GM13977 (cell line): Measurements from ENCODE around the gene MRPL32.
"Not testable (repeated sequence)": the region's sequence is repeated elsewhere in the genome, so short reads cannot be mapped to it uniquely, and the experiment has no call there.

ENCODE experiments used
- DNase-seq: peaks from one replicate; pipeline ENCODE4 v3.0.0; 2012; ENCODE audit warnings: low spot score
- CTCF ChIP-seq: IDR thresholded peaks from 2 replicates; pipeline ENCODE4 v1.5.1; 2012; ENCODE audit warnings: mild to moderate bottlenecking, control low read depth; ENCODE audit not compliant: insufficient read depth; ENCODE audit errors: extremely low read depth, missing control alignments
- in situ Hi-C: fragments of 300-500 bp; cut with MboI; formaldehyde crosslinking; loops from one replicate; pipeline ENCODE4 v1.12.0; 2022; ENCODE audit warnings: low sequenced_read_pairs, low pct_unique_long_range_greater_than_20kb, mixed read lengths, inconsistent platforms; ENCODE audit not compliant: unreplicated experiment

Gene MRPL32

DNA sequence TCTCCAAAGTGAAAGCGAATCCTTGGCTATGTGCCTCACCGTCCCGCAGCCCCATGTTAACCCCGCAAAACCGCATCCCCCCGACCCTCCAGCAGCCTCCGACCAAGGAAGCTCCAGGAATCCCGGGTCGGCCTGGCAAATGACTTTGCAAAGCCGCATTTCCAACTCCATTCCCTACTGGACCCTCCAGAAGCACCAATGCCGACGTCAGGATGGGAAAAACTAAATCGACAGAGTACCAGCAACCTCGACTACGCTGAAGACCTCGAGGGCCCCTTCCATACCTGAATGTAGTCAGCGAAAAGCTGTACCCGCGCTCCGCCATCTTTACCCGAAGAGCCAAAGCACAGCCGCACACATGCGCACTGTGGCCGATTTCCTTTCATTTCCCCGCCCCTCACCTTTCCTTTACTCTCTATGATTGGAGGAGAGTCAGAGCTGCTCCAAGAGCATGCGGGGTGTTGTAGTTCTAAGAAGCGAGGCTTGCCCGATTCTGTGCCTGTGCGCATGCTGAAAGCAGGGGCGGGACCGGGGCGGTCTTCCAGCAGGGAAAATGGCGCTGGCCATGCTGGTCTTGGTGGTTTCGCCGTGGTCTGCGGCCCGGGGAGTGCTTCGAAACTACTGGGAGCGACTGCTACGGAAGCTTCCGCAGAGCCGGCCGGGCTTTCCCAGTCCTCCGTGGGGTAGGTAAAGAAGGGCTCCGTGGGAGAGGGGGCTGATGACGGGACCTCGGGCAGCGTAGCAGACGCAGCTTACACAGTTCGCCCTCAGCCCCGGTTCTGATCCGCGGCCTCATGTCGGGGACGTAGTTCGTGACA lies at the start of gene MRPL32, which contains the start of gene PSMA2:
MRPL32 (plus strand) TSS at position 543 of the 818 bp plus-strand sequence; CDS start at position 554, 11 bp downstream.
PSMA2 (minus strand) TSS at position 341 of the 818 bp plus-strand sequence; CDS start at position 325, 16 bp downstream.
- no peak for TF ChIP-seq CTCF
- DNase-seq, result peak; percentile 90
- in situ Hi-C loops, result loop anchor here (25.0 kb wide), 3 partner anchors 330 to 905 kb away; no protein-coding TSS in a partner anchor

GRCh38 chr7:42883950-42884349 lies 48.2 kb upstream of the MRPL32 start:
- in situ Hi-C loops, result no loop called here
- DNase-seq, result no peak
- no peak for TF ChIP-seq CTCF

GRCh38 chr7:42885183-42885582 lies 47.0 kb upstream of the MRPL32 start:
- DNase-seq, in situ Hi-C loops: not testable (repeated sequence)

GRCh38 chr7:42886129-42886528 lies 46.0 kb upstream of the MRPL32 start:
- DNase-seq, result no peak
- in situ Hi-C loops, result no loop called here
- TF ChIP-seq CTCF, result peak; percentile 25

GRCh38 chr7:42886893-42887505 lies 45.2 kb upstream of the MRPL32 start:
- in situ Hi-C loops, result no loop called here
- no peak for TF ChIP-seq CTCF
- DNase-seq, result no peak

DNA sequence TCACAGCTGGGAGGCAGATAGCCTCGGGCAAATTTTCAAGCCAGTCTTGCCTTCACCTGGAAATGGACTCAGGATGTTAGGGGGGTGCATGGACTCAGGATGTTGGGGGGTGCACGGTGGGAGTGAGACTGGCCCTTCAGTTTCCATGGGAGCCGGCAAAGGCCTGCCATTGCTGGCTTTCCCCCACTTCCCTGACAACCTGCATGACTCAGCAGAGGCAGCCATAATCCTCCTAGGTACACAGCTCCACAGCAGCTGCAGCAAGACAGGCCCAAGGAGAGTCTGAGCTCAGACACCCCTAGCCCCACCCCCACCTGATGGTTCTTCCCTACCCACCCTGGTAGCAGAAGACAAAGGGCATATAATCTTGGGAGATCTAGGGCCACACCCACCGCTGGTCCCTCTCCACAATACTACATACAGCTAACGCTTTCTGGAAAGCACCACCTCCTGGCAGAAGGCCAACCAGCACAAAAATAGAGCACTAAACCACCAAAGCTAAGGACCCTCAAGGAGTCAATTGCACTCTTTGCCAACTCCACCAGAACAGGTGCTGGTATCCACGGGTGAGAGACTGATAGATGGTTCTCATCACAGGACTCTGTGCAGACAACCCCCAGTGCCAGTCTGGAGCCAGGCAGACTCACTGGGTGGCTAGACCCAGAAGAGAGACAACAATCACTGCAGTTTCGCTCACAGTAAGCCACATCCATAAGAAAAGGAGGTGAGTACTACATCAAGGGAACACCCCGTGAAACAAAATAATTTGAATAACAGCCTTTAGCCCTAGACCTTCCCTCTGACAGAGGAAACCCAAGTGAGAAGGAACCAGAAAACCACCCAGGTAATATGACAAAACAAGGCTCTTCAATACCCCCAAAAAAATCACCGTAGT lies 38.6 kb upstream of the MRPL32 start:
- in situ Hi-C loops, result no loop called here
- TF ChIP-seq CTCF, result no peak
- no peak for DNase-seq
